CD4-positive, alpha-beta T cell (primary cell): ENCODE results near the gene HPCAL4. TPM values are rescaled to one million over a fixed set of nuclear protein-coding genes. Genes with fewer than 3 reads are reported as not detected.

Experiments
- ATAC-seq: fragments of 200-7000 bp; cut with Tn5 transposase; one replicate; pipeline ENCODE4 v1.10.0; 2022; ENCODE audit warnings: mild to moderate bottlenecking; ENCODE audit not compliant: poor library complexity
- CTCF ChIA-PET: fragments of 350-600 bp; sonication (Branson Sonifier 250); formaldehyde crosslinking; loops from one replicate; lab custom pipeline; 2021; ENCODE audit warnings: antibody characterized with exemption, inconsistent platforms; lab: Charles Lee
- POLR2A ChIA-PET: fragments of 350-600 bp; sonication (Branson Sonifier 250); formaldehyde crosslinking; loops from one replicate; lab custom pipeline; 2021; ENCODE audit warnings: antibody characterized with exemption, inconsistent platforms; lab: Charles Lee
- DNase-seq, 14 experiments: peaks; one replicate each; pipeline ENCODE4 v3.0.0-alpha.2; 2013 to 2020; ENCODE audit warnings: mixed read lengths in 2 of 14
- H3K27ac ChIP-seq, 2 donors: one replicate each; pipeline versions ENCODE4 v1.5.1 to v1.7.0; 2013; ENCODE audit warnings: low read length in 2 of 2, low read depth in 1 of 2, mild to moderate bottlenecking in 1 of 2
- H3K27me3 ChIP-seq, 2 experiments: 1 replicate in 1 of 2; 2 replicates in 1 of 2; pipeline versions ENCODE4 v1.6.1 to v1.7.0; 2013; ENCODE audit warnings: low read length in 2 of 2, control low read depth in 1 of 2, mild to moderate bottlenecking in 1 of 2, moderate library complexity in 1 of 2; ENCODE audit not compliant: insufficient read depth in 2 of 2, control insufficient read depth in 1 of 2
- H3K36me3 ChIP-seq: one replicate; pipeline ENCODE4 v1.6.1; 2013; ENCODE audit warnings: low read length, control low read depth; ENCODE audit not compliant: insufficient read depth
- H3K4me1 ChIP-seq: one replicate; pipeline ENCODE4 v1.6.1; 2013; ENCODE audit warnings: low read length, control low read depth; ENCODE audit not compliant: insufficient read depth
- H3K4me3 ChIP-seq: one replicate; pipeline ENCODE4 v1.5.1; 2013; ENCODE audit warnings: mild to moderate bottlenecking, low read length, moderate library complexity
- H3K9me3 ChIP-seq, 2 experiments: 1 replicate in 1 of 2; 2 replicates in 1 of 2; pipeline versions ENCODE4 v1.6.1 to v1.7.0; 2013; ENCODE audit warnings: low read length in 2 of 2, mild to moderate bottlenecking in 2 of 2, control low read depth in 1 of 2, moderate library complexity in 1 of 2; ENCODE audit not compliant: control insufficient read depth in 1 of 2, insufficient read depth in 1 of 2
- H3K27ac Mint-ChIP-seq: one replicate; pipeline ENCODE4 v1.8.0; 2020; ENCODE audit warnings: mixed read lengths
- H3K27me3 Mint-ChIP-seq: one replicate; pipeline ENCODE4 v1.8.0; 2021; ENCODE audit warnings: mixed read lengths
- H3K36me3 Mint-ChIP-seq: one replicate; pipeline ENCODE4 v1.8.0; 2021; ENCODE audit warnings: low read depth, mixed read lengths
- H3K4me1 Mint-ChIP-seq: one replicate; pipeline ENCODE4 v1.8.0; 2021; ENCODE audit warnings: low read depth, mixed read lengths
- H3K4me3 Mint-ChIP-seq: one replicate; pipeline ENCODE4 v1.8.0; 2020; ENCODE audit warnings: mild to moderate bottlenecking, mixed read lengths
- H3K9me3 Mint-ChIP-seq: one replicate; pipeline ENCODE4 v1.8.0; 2020; ENCODE audit warnings: mixed read lengths
- CTCF ChIP-seq: fragments of 200-600 bp; IDR thresholded peaks from one replicate; pipeline ENCODE4 v1.8.0; 2022; ENCODE audit warnings: antibody characterized with exemption, mild to moderate bottlenecking
- intact Hi-C, 2 experiments: fragments of 100-400 bp; cut with DNase I in 1 of 2; cut with micrococcal nuclease in 1 of 2; formaldehyde crosslinking; loops; one replicate each; pipeline versions ENCODE4 v1.15.1 to v1.9.0; 2023 to 2025; cut with DNase I, micrococcal nuclease
- total RNA-seq, 174 experiments: library from RNA in 2 of 174; stranded (reverse) in 2 of 174; gene quantifications; one replicate each; pipeline ENCODE4 v1.2.3 and lab custom pipeline; 2021 to 2026

Gene HPCAL4
- total RNA-seq, 2 experiments from 2014 or later, result 22.8 to 22.9 TPM

- CTCF ChIA-PET, result no interaction called here
- Mint-ChIP-seq H3K9me3 (no peaks in the 10 kb centered on the region), H3K4me1 (no peaks in the 10 kb centered on the region), H3K27me3 (peaks cover 59% of the 10 kb centered on the region), H3K36me3 (no peaks in the 10 kb centered on the region), H3K27ac (no peak overlapping the region), H3K4me3 (no peak overlapping the region)
- peaks cover 11 to 25% of the 10 kb centered on the region in 2 experiments for H3K27me3 ChIP-seq
- peaks cover 6% of the 10 kb centered on the region for H3K4me1 ChIP-seq
- no peak overlapping the region for H3K4me3 ChIP-seq
- H3K9me3 ChIP-seq, result no peaks in the 10 kb centered on the region
- DNase-seq, result no peak
- TF ChIP-seq CTCF, result no peak
- H3K27ac ChIP-seq, result no peak overlapping the region
- intact Hi-C loops, result no loop called here
- ATAC-seq, result no peak
- no peaks in the 10 kb centered on the region for H3K36me3 ChIP-seq
- POLR2A ChIA-PET, result no interaction called here
Measured at GRCh38 chr1:39635871-39636210, 55.4 kb downstream of the HPCAL4 start.

DNA sequence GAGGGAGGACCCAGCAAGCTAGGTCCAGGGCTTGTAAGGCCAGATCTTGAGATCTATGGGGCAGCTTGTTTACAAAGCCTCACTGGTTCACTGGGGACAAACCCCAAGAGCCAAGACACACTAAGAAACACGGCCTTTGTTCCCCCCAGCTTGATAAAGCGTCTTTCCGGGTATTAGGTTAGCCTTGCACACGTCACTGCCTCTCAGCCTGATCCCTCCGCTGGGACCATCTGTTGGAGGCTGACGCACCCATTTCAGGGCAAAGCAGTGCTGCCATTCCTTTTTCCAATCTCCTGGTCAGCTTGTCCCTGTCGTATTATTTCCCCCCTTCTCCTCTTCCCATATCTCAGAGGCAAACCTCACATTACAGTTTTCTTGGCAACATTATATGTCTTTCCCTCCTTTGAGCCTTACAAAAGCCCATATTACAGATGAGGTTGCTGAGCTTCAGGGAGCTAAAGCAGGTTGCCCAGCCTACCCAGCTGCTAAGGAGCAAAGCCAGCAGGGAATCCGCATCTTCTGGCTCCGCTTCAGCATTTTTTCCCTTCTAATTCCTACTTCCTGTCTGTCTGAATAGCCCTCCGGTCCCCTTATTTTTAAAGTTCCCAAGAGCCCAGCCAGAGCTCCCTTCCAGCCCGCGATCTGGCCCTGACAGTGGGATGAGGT, 55.9 kb downstream of the HPCAL4 start:
- Histone ChIP-seq H3K4me1 (peaks cover 6% of the 10 kb centered on the region), H3K27me3 (peaks cover 11 to 25% of the 10 kb centered on the region in 2 experiments), H3K9me3 (no peaks in the 10 kb centered on the region), H3K4me3 (no peak overlapping the region), H3K27ac (no peak overlapping the region), H3K36me3 (no peaks in the 10 kb centered on the region)
- no peaks in the 10 kb centered on the region for H3K9me3 Mint-ChIP-seq
- TF ChIP-seq CTCF, result no peak
- ChIA-PET POLR2A (no interaction called here), CTCF (no interaction called here)
- DNase-seq (no peak), ATAC-seq (no peak)
- H3K27me3 Mint-ChIP-seq, result peaks cover 59% of the 10 kb centered on the region
- no peak overlapping the region for H3K4me3 Mint-ChIP-seq
- H3K27ac Mint-ChIP-seq, result no peak overlapping the region
- no peaks in the 10 kb centered on the region for H3K36me3 Mint-ChIP-seq
- H3K4me1 Mint-ChIP-seq, result no peaks in the 10 kb centered on the region
- intact Hi-C loops, result no loop called here

DNA sequence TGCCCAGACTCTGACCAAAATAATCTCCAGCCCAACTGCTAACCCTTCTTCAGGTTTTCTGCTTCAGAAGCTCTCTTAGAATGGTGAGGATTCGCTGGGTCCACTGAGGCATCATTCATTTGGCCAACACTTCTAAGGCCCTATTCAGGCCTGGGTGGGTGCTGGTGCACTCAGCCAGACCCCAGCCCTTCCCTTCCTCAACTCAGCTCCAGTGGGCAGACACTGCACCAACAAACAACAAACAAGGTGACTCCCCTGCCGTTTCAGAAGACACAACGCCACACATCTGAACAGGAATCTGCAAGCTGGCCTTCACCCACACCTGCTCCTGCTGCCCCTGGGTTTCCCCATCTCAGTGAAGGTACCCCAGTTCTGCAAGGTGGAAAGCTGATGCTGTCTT, 57.8 kb downstream of the HPCAL4 start:
- H3K4me3 ChIP-seq, result no peak overlapping the region
- H3K36me3 ChIP-seq, result no peaks in the 10 kb centered on the region
- TF ChIP-seq CTCF, result no peak
- Mint-ChIP-seq H3K9me3 (no peaks in the 10 kb centered on the region), H3K36me3 (no peaks in the 10 kb centered on the region), H3K27me3 (peaks cover 52% of the 10 kb centered on the region), H3K4me1 (no peaks in the 10 kb centered on the region), H3K27ac (no peak overlapping the region), H3K4me3 (no peak overlapping the region)
- no peaks in the 10 kb centered on the region for H3K4me1 ChIP-seq
- ChIA-PET POLR2A (no interaction called here), CTCF (no interaction called here)
- no peaks in the 10 kb centered on the region for H3K9me3 ChIP-seq
- intact Hi-C loops, result no loop called here
- peaks cover 11 to 17% of the 10 kb centered on the region in 2 experiments for H3K27me3 ChIP-seq
- ATAC-seq, result no peak
- DNase-seq, result no peak
- no peak overlapping the region for H3K27ac ChIP-seq
